GM12878 (cell line): Measurements from ENCODE around the gene SYT14. TPM values are rescaled to one million over a fixed set of nuclear protein-coding genes. Genes with fewer than 3 reads are reported as not detected.
"Not testable (repeated sequence)": the region's sequence is repeated elsewhere in the genome, so short reads cannot be mapped to it uniquely, and the experiment has no call there.

ENCODE experiments used
- ATAC-seq: fragments of 200-7000 bp; cut with Tn5 transposase; 3 replicates; pipeline ENCODE4 v1.9.1; 2020; ENCODE audit warnings: mild to moderate bottlenecking, moderate library complexity
- BruUV-seq: library from RNA; stranded (reverse); fragments of 400-500 nt; replicated peaks from 2 replicates; lab custom pipeline; 2021; lab: Mats Ljungman, UMichigan
- CTCF ChIA-PET: fragments of 300-600 bp; sonication (Branson Sonifier 250); formaldehyde crosslinking; extraction: SDS; loops from one replicate; lab custom pipeline; 2021; ENCODE audit warnings: inconsistent platforms; lab: Yijun Ruan, JAX
- POLR2A ChIA-PET: fragments of 350-600 bp; formaldehyde crosslinking; extraction: SDS; loops from one replicate; lab custom pipeline; 2021; ENCODE audit warnings: inconsistent platforms; lab: Charles Lee
- RAD21 ChIA-PET: fragments of 300-600 bp; sonication (Branson Sonifier 250); formaldehyde crosslinking; loops from one replicate; lab custom pipeline; 2023; ENCODE audit warnings: antibody characterized with exemption; ENCODE audit not compliant: unreplicated experiment; lab: Charles Lee
- SMC1A ChIA-PET: fragments of 300-600 bp; sonication (Branson Sonifier 250); formaldehyde crosslinking; loops from one replicate; lab custom pipeline; 2023; ENCODE audit not compliant: unreplicated experiment, uncharacterized antibody; lab: Charles Lee
- DNase-seq: peaks from one replicate; pipeline ENCODE4 v3.0.0-alpha.2; 2011; ENCODE audit warnings: low read depth, low spot score
- FAIRE-seq: peaks from 3 replicates; lab custom pipeline; 2011; peaks lifted over from hg19 to GRCh38; lab: Jason Lieb, UNC
- H2AFZ ChIP-seq: 2 replicates; pipeline ENCODE4 v1.6.0; 2011; ENCODE audit warnings: low read depth, low read length, control low read depth; ENCODE audit not compliant: control insufficient read depth
- H3K27ac ChIP-seq: 2 replicates; pipeline ENCODE4 v1.5.1; 2011; ENCODE audit warnings: control low read depth; ENCODE audit not compliant: control insufficient read depth, insufficient read depth
- H3K27me3 ChIP-seq, 2 experiments: replicated peaks in 1 of 2; 2 replicates each; pipeline versions ENCODE4 v1.6.0 to v1.6.1; 2011; ENCODE audit warnings: low read length in 1 of 2; ENCODE audit not compliant: control insufficient read depth in 2 of 2, insufficient read depth in 2 of 2
- H3K36me3 ChIP-seq, 2 experiments: 2 replicates each; pipeline ENCODE4 v1.5.1; 2011; ENCODE audit warnings: low read length in 1 of 2; ENCODE audit not compliant: control insufficient read depth in 2 of 2, insufficient read depth in 2 of 2
- H3K4me1 ChIP-seq: 2 replicates; pipeline ENCODE4 v1.6.1; 2011; ENCODE audit warnings: mild to moderate bottlenecking, low read length, moderate library complexity, mixed read lengths; ENCODE audit not compliant: control insufficient read depth, insufficient read depth
- H3K4me2 ChIP-seq: 2 replicates; pipeline ENCODE4 v1.6.0; 2011; ENCODE audit warnings: control low read depth; ENCODE audit not compliant: control insufficient read depth, insufficient read depth
- H3K4me3 ChIP-seq: fragments of 200-600 bp; sonication (generic); 2 replicates; pipeline ENCODE4 v1.5.1; 2016
- H3K79me2 ChIP-seq: 2 replicates; pipeline ENCODE4 v1.6.0; 2011; ENCODE audit warnings: low read length; ENCODE audit not compliant: control insufficient read depth, insufficient read depth
- H3K9ac ChIP-seq: 2 replicates; pipeline ENCODE4 v1.8.0; 2011; ENCODE audit warnings: low read length, control low read depth, mixed read lengths; ENCODE audit not compliant: control insufficient read depth, insufficient read depth
- H3K9me3 ChIP-seq: replicated peaks from 3 replicates; pipeline ENCODE4 v1.5.1; 2011; ENCODE audit warnings: mild to moderate bottlenecking, low read length; ENCODE audit not compliant: control insufficient read depth, insufficient read depth
- H4K20me1 ChIP-seq: 2 replicates; pipeline ENCODE4 v1.6.0; 2011; ENCODE audit not compliant: control insufficient read depth, insufficient read depth
- CHD4 ChIP-seq: fragments of 200-600 bp; sonication (generic); IDR thresholded peaks from 2 replicates; pipeline ENCODE4 v1.6.1; 2016; ENCODE audit warnings: mild to moderate bottlenecking
- FOS ChIP-seq: IDR thresholded peaks from 3 replicates; pipeline ENCODE4 v1.6.1; 2011; ENCODE audit warnings: borderline replicate concordance; ENCODE audit not compliant: insufficient read length; ENCODE audit errors: extremely low read depth
- PBX3 ChIP-seq: IDR thresholded peaks from 2 replicates; pipeline ENCODE4 v1.6.1; 2011; ENCODE audit warnings: mild to moderate bottlenecking, low read depth, low read length, moderate library complexity; ENCODE audit not compliant: insufficient replicate concordance
- RAD21 ChIP-seq: IDR thresholded peaks from 2 replicates; pipeline ENCODE4 v1.6.1; 2011; ENCODE audit warnings: mild to moderate bottlenecking, low read depth, low read length, moderate library complexity; ENCODE audit not compliant: insufficient read depth
- RAD51 ChIP-seq: fragments of 450-650 bp; IDR thresholded peaks from 2 replicates; pipeline ENCODE4 v1.6.1; 2016; ENCODE audit warnings: moderate library complexity, mild to moderate bottlenecking, inconsistent platforms
- WGBS: methylation state at CpG from one replicate; pipeline ENCODE4 v1.1.6; 2016; ENCODE audit warnings: low lambda C conversion rate; ENCODE audit not compliant: insufficient replicate concordance, insufficient coverage; ENCODE audit errors: missing lambda C conversion rate; 5-methylcytosine and 5-hydroxymethylcytosine counted together
- in situ Hi-C: fragments of 300-500 bp; cut with MboI; formaldehyde crosslinking; loops from 9 replicates; pipeline ENCODE4 v1.14.3; 2018; ENCODE audit warnings: mixed read lengths
- intact Hi-C: fragments of 100-400 bp; cut with micrococcal nuclease; formaldehyde crosslinking; loops from one replicate; pipeline ENCODE4 v1.14.2; 2022; ENCODE audit not compliant: unreplicated experiment
- polyA plus RNA-seq, 11 experiments: library from polyadenylated mRNA; depleted of rRNA in 4 of 11; unstranded in 6 of 11; stranded (reverse) in 5 of 11; fragments of >200 nt; fragmentation: Nextera tagmentation in 4 of 11; fragmentation: Illumina TruSeq in 1 of 11; extraction: Ambion mirVana in 4 of 11; extraction: Trizol in 1 of 11; gene quantifications; 1 replicate in 1 of 11; 2 replicates in 10 of 11; pipeline versions ENCODE4 v1.2.1 to v1.2.3, GENCODE V29; 2011 to 2016; ENCODE audit warnings: inconsistent platforms in 2 of 11, missing spikeins in 2 of 11, low read depth in 1 of 11
- total RNA-seq, 4 experiments: library from RNA; depleted of rRNA in 3 of 4; stranded (reverse); fragments of >200 nt in 3 of 4; fragmentation: Illumina TruSeq in 1 of 4; extraction: Trizol in 1 of 4; gene quantifications; 2 replicates each; pipeline versions ENCODE4 v1.2.1 to v1.2.3, GENCODE V29; 2013 to 2021

Gene SYT14
- total and polyA plus RNA-seq, 10 of the 15 experiments (the other 5 are each of a cell fraction or from before 2014, with no cell fraction given), result under 0.01 TPM; not detected in 9

- ATAC-seq (no peak), DNase-seq (no peak), FAIRE-seq (no peak)
- CTCF ChIA-PET, result interaction anchor here (0.7 kb wide), 1 partner anchor 843 kb away, joined by 3 read pairs; no protein-coding TSS in a partner anchor
- Histone ChIP-seq H3K27ac (no peak overlapping the region), H3K4me3 (no peak overlapping the region), H3K36me3 (no peaks in the 10 kb centered on the region), H3K4me1 (no peaks in the 10 kb centered on the region), H3K9me3 (no peaks in the 10 kb centered on the region), H3K79me2 (no peaks in the 10 kb centered on the region), H2AFZ (no peak overlapping the region), H3K9ac (no peak overlapping the region), H3K27me3 (no peaks in the 10 kb centered on the region; a peak in 1 of 4 replicates), H3K4me2 (no peak overlapping the region), H4K20me1 (no peaks in the 10 kb centered on the region)
- SMC1A ChIA-PET, result no interaction called here
- RAD21 ChIA-PET, result no interaction called here
- no peak for TF ChIP-seq PBX3
- no peak for TF ChIP-seq FOS
- TF ChIP-seq RAD51, result no peak
- no peak for TF ChIP-seq CHD4
- no peak for TF ChIP-seq RAD21
- intact Hi-C loops, result no loop called here
- POLR2A ChIA-PET, result no interaction called here
- BruUV-seq, result no TSS peak
- 49% methylated on average over 9 of the region's 9 CpGs for WGBS
- in situ Hi-C loops, result no loop called here
These were observed 28.0 kb downstream of the SYT14 start for GRCh38 chr1:209965996-209966395.

GRCh38 chr1:209978721-209979120 is 40.7 kb downstream of the SYT14 start:
- DNase-seq, H3K4me2 ChIP-seq, in situ Hi-C loops, CTCF ChIA-PET, H3K9me3 ChIP-seq, POLR2A ChIA-PET, H2AFZ ChIP-seq, H3K4me3 ChIP-seq, RAD21 ChIA-PET, ATAC-seq, H3K9ac ChIP-seq, H3K36me3 ChIP-seq, FAIRE-seq, H3K27ac ChIP-seq, H3K4me1 ChIP-seq, SMC1A ChIA-PET, H3K79me2 ChIP-seq, BruUV-seq, H4K20me1 ChIP-seq, H3K27me3 ChIP-seq, intact Hi-C loops: not testable (repeated sequence)
- WGBS, result 44% methylated on average over 14 of the region's 14 CpGs
